Endometrium (tissue), 2 donors: Measurements from ENCODE around the gene KCNH1.

ENCODE experiments used
- FAIRE-seq: peaks from 2 replicates; lab custom pipeline; 2012; peaks lifted over from hg19 to GRCh38; lab: Jason Lieb, UNC
- donor health status: control.
- donor health status: control.

KCNH1 gene

GRCh38 chr1:210920258-210920657, 213.7 kb downstream of the KCNH1 start:
- no peak for FAIRE-seq

GRCh38 chr1:210918893-210919292, 215.1 kb downstream of the KCNH1 start:
- no peak for FAIRE-seq

- FAIRE-seq: no peak
Measured at GRCh38 chr1:210917560-210918169, 216.3 kb downstream of the KCNH1 start.

- FAIRE-seq: no peak
Measured at GRCh38 chr1:210916548-210916947, 217.4 kb downstream of the KCNH1 start.

GRCh38 chr1:210915890-210916507, 217.9 kb downstream of the KCNH1 start:
- FAIRE-seq: no peak

- no peak for FAIRE-seq
Measured at GRCh38 chr1:210912752-210913151, 221.2 kb downstream of the KCNH1 start.

- no peak for FAIRE-seq
Measured at GRCh38 chr1:210910020-210910575, 223.8 kb downstream of the KCNH1 start.

GRCh38 chr1:210908791-210909190, 225.2 kb downstream of the KCNH1 start:
- FAIRE-seq: no peak

- no peak for FAIRE-seq
Measured at GRCh38 chr1:210908257-210908656, 225.7 kb downstream of the KCNH1 start.

- no peak for FAIRE-seq
Measured at GRCh38 chr1:210907251-210907805, 226.6 kb downstream of the KCNH1 start.

- FAIRE-seq: no peak
Measured at GRCh38 chr1:210905944-210906453, 227.9 kb downstream of the KCNH1 start.

- no peak for FAIRE-seq
Measured at GRCh38 chr1:210905365-210905904, 228.5 kb downstream of the KCNH1 start.

- FAIRE-seq: no peak
Measured at GRCh38 chr1:210901981-210902770, 231.8 kb downstream of the KCNH1 start.

- no peak for FAIRE-seq
Measured at GRCh38 chr1:210900820-210901219, 233.1 kb downstream of the KCNH1 start.

- no peak for FAIRE-seq
Measured at GRCh38 chr1:210900079-210900478, 233.9 kb downstream of the KCNH1 start.

- no peak for FAIRE-seq
Measured at GRCh38 chr1:210899676-210900075, 234.3 kb downstream of the KCNH1 start.

GRCh38 chr1:210898473-210898872, 235.5 kb downstream of the KCNH1 start:
- no peak for FAIRE-seq

GRCh38 chr1:210883821-210884220, 250.1 kb downstream of the KCNH1 start:
- FAIRE-seq: no peak

- FAIRE-seq: no peak
Measured at GRCh38 chr1:210882414-210883221, 251.3 kb downstream of the KCNH1 start.

- no peak for FAIRE-seq
Measured at GRCh38 chr1:210878564-210878963, 255.4 kb downstream of the KCNH1 start.

GRCh38 chr1:210876275-210876674, 257.7 kb downstream of the KCNH1 start:
- FAIRE-seq: no peak
